ENCODE data around the gene FGF14. TPM values are rescaled to one million over a fixed set of nuclear protein-coding genes. Genes with fewer than 3 reads are reported as not detected.

FGF14 gene
- polyA plus RNA-seq, 1 of the 3 experiments (the other 2 are of a cell fraction): 0.20 TPM

DNA sequence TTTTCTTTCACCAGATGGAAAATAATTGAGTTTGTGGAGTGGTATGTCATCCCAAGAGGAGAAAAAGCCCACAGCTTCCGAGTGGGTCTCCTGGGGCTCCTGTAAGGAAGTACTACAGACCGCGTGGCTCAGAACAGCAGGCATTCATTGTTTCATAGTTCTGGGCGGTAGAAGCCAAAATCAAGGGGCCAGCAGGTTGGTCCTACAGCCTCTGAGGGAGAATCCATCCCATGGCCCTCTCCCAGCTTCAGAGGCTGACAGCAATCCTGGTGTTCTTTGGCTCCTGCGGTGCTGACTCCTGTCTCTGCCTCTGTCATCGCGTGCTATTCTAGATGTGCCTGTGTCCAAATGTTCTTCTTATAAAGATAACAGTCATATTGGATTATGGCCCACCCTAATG, 362.6 kb downstream of the FGF14 start:
- no peak overlapping the region for H2AFZ ChIP-seq (ENCODE audit: low read depth)
- WGBS (ENCODE audit: low lambda C conversion rate): 63% methylated on average over 7 of the region's 7 CpGs
- no peak overlapping the region; a peak in 1 of 4 replicates for H3K4me3 ChIP-seq (ENCODE audit: low read depth in 2 of 2, low read length in 1 of 2)

DNA sequence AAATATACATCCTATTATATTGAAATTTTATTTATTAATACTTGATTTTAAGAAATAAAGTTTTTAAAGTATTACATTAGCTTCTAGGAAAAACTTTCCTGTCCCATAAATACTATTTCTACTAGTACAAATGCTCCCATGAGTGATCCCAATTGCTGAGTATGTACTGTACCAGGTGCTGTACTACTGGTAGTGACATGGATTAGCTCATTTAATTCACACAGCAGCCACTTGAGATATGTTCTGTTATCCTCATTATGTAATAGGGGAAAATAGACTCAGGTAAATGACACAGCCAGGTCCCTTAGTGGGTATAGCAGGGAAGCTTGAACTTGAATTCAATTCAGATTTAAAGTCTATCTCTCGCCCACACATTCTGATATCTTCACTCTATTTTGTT, 363.1 kb downstream of the FGF14 start:
- H3K27ac ChIP-seq (ENCODE audit: low read depth in 2 of 2, low read length in 1 of 2): peak overlapping the region in 1 of 2 experiments; percentile 81; a peak in 2 of 4 replicates
- H4K20me1 ChIP-seq (ENCODE audit: insufficient read depth): no peaks in the 10 kb centered on the region
- CTCF ChIA-PET: interaction anchor here (0.8 to 1.2 kb wide), 2 partner anchors 17 to 96 kb away, joined by 4 read pairs; no protein-coding TSS in a partner anchor
- H3K4me3 ChIP-seq (ENCODE audit: low read depth in 2 of 2, low read length in 1 of 2): no peak overlapping the region
- WGBS (ENCODE audit: low lambda C conversion rate): 60% methylated on average over 1 of the region's 1 CpG
- H3K4me2 ChIP-seq: no peak overlapping the region
- no peak overlapping the region for H3K9ac ChIP-seq
- peaks cover 0 to 10% of the 10 kb centered on the region in 2 experiments; a peak in 2 of 4 replicates for H3K4me1 ChIP-seq (ENCODE audit: control insufficient read depth in 1 of 2, insufficient read depth in 2 of 2, low read depth in 1 of 2, low read length in 1 of 2)
- H3K36me3 ChIP-seq (replicated peaks in 1 of 2; ENCODE audit: control insufficient read depth in 1 of 2, insufficient read depth in 2 of 2, low read length in 1 of 2): no peaks in the 10 kb centered on the region
- no peaks in the 10 kb centered on the region for H3K9me2 ChIP-seq
- H3K9me3 ChIP-seq: no peaks in the 10 kb centered on the region
- no peaks in the 10 kb centered on the region for H3K79me2 ChIP-seq (ENCODE audit: insufficient read depth)
- no peak for DNase-seq
- no peaks in the 10 kb centered on the region for H3F3A ChIP-seq (replicated peaks; ENCODE audit: insufficient read depth)
- H2AFZ ChIP-seq (ENCODE audit: low read depth): no peak overlapping the region
- POLR2A ChIA-PET: no interaction called here
- H3K27me3 ChIP-seq (ENCODE audit: insufficient read depth): no peaks in the 10 kb centered on the region
- TF ChIP-seq ZBTB33 (IDR thresholded peaks at IDR 0.05; ENCODE audit: borderline replicate concordance, low read depth) (no peak), TEAD4 (IDR thresholded peaks at IDR 0.05; ENCODE audit: borderline replicate concordance, insufficient read depth) (no peak), NRF1 (IDR thresholded peaks at IDR 0.05; ENCODE audit: low read depth, low read length) (no peak)
- TF ChIP-seq, protein P1, sequence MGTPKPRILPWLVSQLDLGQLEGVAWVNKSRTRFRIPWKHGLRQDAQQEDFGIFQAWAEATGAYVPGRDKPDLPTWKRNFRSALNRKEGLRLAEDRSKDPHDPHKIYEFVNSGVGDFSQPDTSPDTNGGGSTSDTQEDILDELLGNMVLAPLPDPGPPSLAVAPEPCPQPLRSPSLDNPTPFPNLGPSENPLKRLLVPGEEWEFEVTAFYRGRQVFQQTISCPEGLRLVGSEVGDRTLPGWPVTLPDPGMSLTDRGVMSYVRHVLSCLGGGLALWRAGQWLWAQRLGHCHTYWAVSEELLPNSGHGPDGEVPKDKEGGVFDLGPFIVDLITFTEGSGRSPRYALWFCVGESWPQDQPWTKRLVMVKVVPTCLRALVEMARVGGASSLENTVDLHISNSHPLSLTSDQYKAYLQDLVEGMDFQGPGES (IDR thresholded peaks at IDR 0.05; ENCODE audit: low read depth, low read length): no peak

More for the DNA sequence above, 362.6 kb downstream of the FGF14 start:
- Histone ChIP-seq H3K27me3 (ENCODE audit: insufficient read depth) (no peaks in the 10 kb centered on the region), H4K20me1 (ENCODE audit: insufficient read depth) (no peaks in the 10 kb centered on the region), H3K9me2 (no peaks in the 10 kb centered on the region), H3K27ac (ENCODE audit: low read depth in 2 of 2, low read length in 1 of 2) (peak overlapping the region in 1 of 2 experiments; percentile 81; a peak in 2 of 4 replicates), H3K4me1 (ENCODE audit: control insufficient read depth in 1 of 2, insufficient read depth in 2 of 2, low read depth in 1 of 2, low read length in 1 of 2) (peaks cover 0 to 13% of the 10 kb centered on the region in 2 experiments; a peak in 2 of 4 replicates), H3K4me2 (no peak overlapping the region), H3K9me3 (no peaks in the 10 kb centered on the region), H3K79me2 (ENCODE audit: insufficient read depth) (no peaks in the 10 kb centered on the region), H3K36me3 (replicated peaks in 1 of 2; ENCODE audit: control insufficient read depth in 1 of 2, insufficient read depth in 2 of 2, low read length in 1 of 2) (no peaks in the 10 kb centered on the region), H3K9ac (no peak overlapping the region), H3F3A (replicated peaks; ENCODE audit: insufficient read depth) (no peaks in the 10 kb centered on the region)
- DNase-seq: peak; percentile 15
- TF ChIP-seq TEAD4 (IDR thresholded peaks at IDR 0.05; ENCODE audit: borderline replicate concordance, insufficient read depth) (no peak), GATA2 (CRISPR knock-in tag; IDR thresholded peaks at IDR 0.05) (peak; percentile 39; the same call in 1 of the 2 replicates), TAF1 (IDR thresholded peaks at IDR 0.05; ENCODE audit: borderline replicate concordance, low read depth, low read length) (no peak), EP300 (IDR thresholded peaks at IDR 0.05; ENCODE audit: borderline replicate concordance in 1 of 2, low read depth in 1 of 2, low read length in 1 of 2) (0 out of 4 replicates have a peak, but pooled peaks of 1 of the 2 experiments have one; percentile 44), MXI1 (IDR thresholded peaks at IDR 0.05; ENCODE audit: low read depth, low read length) (0 out of 2 replicates have a peak, but pooled peaks have one; percentile 44)
- POLR2A ChIA-PET: no interaction called here
- CTCF ChIA-PET: interaction anchor here (0.8 to 1.2 kb wide), 2 partner anchors 17 to 97 kb away, joined by 4 read pairs; no protein-coding TSS in a partner anchor

Data from SK-N-SH (cell line).